ENCODE results near the gene HPRT1. TPM values are rescaled to one million over a fixed set of nuclear protein-coding genes. Genes with fewer than 3 reads are reported as not detected.

HPRT1 gene
- total RNA-seq, 1 experiment from 2014 or later, result 48.0 TPM

GRCh38 chrX:134528960-134529359 is 69.0 kb downstream of the HPRT1 start:
- Histone ChIP-seq H3K27me3 (replicated peaks; ENCODE audit: control insufficient read depth, insufficient read depth, low read length) (no peaks in the 10 kb centered on the region), H3K36me3 (ENCODE audit: control insufficient read depth, insufficient read depth, low read length) (no peaks in the 10 kb centered on the region), H3K9me3 (no peaks in the 10 kb centered on the region), H3K4me1 (no peaks in the 10 kb centered on the region), H3K4me3 (ENCODE audit: low read depth, low read length) (no peak overlapping the region)
- Mint-ChIP-seq H3K4me3 (ENCODE audit: unreplicated experiment) (no peak overlapping the region), H3K27me3 (ENCODE audit: insufficient read depth, unreplicated experiment) (no peaks in the 10 kb centered on the region), H3K27ac (ENCODE audit: unreplicated experiment) (no peak overlapping the region), H3K4me1 (ENCODE audit: low read depth, unreplicated experiment) (no peaks in the 10 kb centered on the region), H3K9me3 (ENCODE audit: unreplicated experiment) (no peaks in the 10 kb centered on the region), H3K36me3 (ENCODE audit: insufficient read depth, unreplicated experiment) (peaks cover 9% of the 10 kb centered on the region)
- TF ChIP-seq CTCF (IDR thresholded peaks at IDR 0.05; ENCODE audit: insufficient read depth in 1 of 2, low read depth in 1 of 2, low read length in 1 of 2, severe bottlenecking in 1 of 2, unreplicated experiment in 1 of 2), result no peak
- ChIA-PET CTCF (no interaction called here), POLR2A (no interaction called here)
- DNase-seq, result no peak
- no TSS peak for BruUV-seq (replicated peaks)
- intact Hi-C loops (cut with micrococcal nuclease; ENCODE audit: unreplicated experiment), result no loop called here

- no TSS peak for BruUV-seq (replicated peaks)
- Mint-ChIP-seq H3K4me1 (ENCODE audit: low read depth, unreplicated experiment) (no peaks in the 10 kb centered on the region), H3K27me3 (ENCODE audit: insufficient read depth, unreplicated experiment) (no peaks in the 10 kb centered on the region), H3K4me3 (ENCODE audit: unreplicated experiment) (no peak overlapping the region), H3K36me3 (ENCODE audit: insufficient read depth, unreplicated experiment) (peaks cover 9% of the 10 kb centered on the region), H3K27ac (ENCODE audit: unreplicated experiment) (no peak overlapping the region), H3K9me3 (ENCODE audit: unreplicated experiment) (no peaks in the 10 kb centered on the region)
- no peaks in the 10 kb centered on the region for H3K36me3 ChIP-seq (ENCODE audit: control insufficient read depth, insufficient read depth, low read length)
- ChIA-PET CTCF (no interaction called here), POLR2A (no interaction called here)
- no peak for TF ChIP-seq CTCF (IDR thresholded peaks at IDR 0.05; ENCODE audit: insufficient read depth in 1 of 2, low read depth in 1 of 2, low read length in 1 of 2, severe bottlenecking in 1 of 2, unreplicated experiment in 1 of 2)
- H3K4me1 ChIP-seq, result no peaks in the 10 kb centered on the region
- no peaks in the 10 kb centered on the region for H3K27me3 ChIP-seq (replicated peaks; ENCODE audit: control insufficient read depth, insufficient read depth, low read length)
- DNase-seq, result no peak
- H3K4me3 ChIP-seq (ENCODE audit: low read depth, low read length), result no peak overlapping the region
- no peaks in the 10 kb centered on the region for H3K9me3 ChIP-seq
- intact Hi-C loops (cut with micrococcal nuclease; ENCODE audit: unreplicated experiment), result no loop called here
Observed at GRCh38 chrX:134529481-134529880, 69.5 kb downstream of the HPRT1 start.

- no peaks in the 10 kb centered on the region for H3K4me1 ChIP-seq
- no peak overlapping the region for H3K4me3 ChIP-seq (ENCODE audit: low read depth, low read length)
- ChIA-PET CTCF (no interaction called here), POLR2A (no interaction called here)
- Mint-ChIP-seq H3K36me3 (ENCODE audit: insufficient read depth, unreplicated experiment) (peaks cover 9% of the 10 kb centered on the region), H3K27ac (ENCODE audit: unreplicated experiment) (no peak overlapping the region), H3K4me1 (ENCODE audit: low read depth, unreplicated experiment) (no peaks in the 10 kb centered on the region), H3K9me3 (ENCODE audit: unreplicated experiment) (no peaks in the 10 kb centered on the region), H3K4me3 (ENCODE audit: unreplicated experiment) (no peak overlapping the region), H3K27me3 (ENCODE audit: insufficient read depth, unreplicated experiment) (no peaks in the 10 kb centered on the region)
- H3K9me3 ChIP-seq, result no peaks in the 10 kb centered on the region
- no peaks in the 10 kb centered on the region for H3K36me3 ChIP-seq (ENCODE audit: control insufficient read depth, insufficient read depth, low read length)
- no TSS peak for BruUV-seq (replicated peaks)
- no peaks in the 10 kb centered on the region for H3K27me3 ChIP-seq (replicated peaks; ENCODE audit: control insufficient read depth, insufficient read depth, low read length)
- intact Hi-C loops (cut with micrococcal nuclease; ENCODE audit: unreplicated experiment), result no loop called here
- no peak for TF ChIP-seq CTCF (IDR thresholded peaks at IDR 0.05; ENCODE audit: insufficient read depth in 1 of 2, low read depth in 1 of 2, low read length in 1 of 2, severe bottlenecking in 1 of 2, unreplicated experiment in 1 of 2)
- DNase-seq, result no peak
Observed at GRCh38 chrX:134530845-134531244, 70.9 kb downstream of the HPRT1 start.
